ENCODE measurements around the gene HMGN5. TPM values are rescaled to one million over a fixed set of nuclear protein-coding genes. Genes with fewer than 3 reads are reported as not detected.

HMGN5 gene
- total and polyA plus RNA-seq, 7 experiments from 2014 or later: 0.46 to 11.1 (median 2.5) TPM

DNA sequence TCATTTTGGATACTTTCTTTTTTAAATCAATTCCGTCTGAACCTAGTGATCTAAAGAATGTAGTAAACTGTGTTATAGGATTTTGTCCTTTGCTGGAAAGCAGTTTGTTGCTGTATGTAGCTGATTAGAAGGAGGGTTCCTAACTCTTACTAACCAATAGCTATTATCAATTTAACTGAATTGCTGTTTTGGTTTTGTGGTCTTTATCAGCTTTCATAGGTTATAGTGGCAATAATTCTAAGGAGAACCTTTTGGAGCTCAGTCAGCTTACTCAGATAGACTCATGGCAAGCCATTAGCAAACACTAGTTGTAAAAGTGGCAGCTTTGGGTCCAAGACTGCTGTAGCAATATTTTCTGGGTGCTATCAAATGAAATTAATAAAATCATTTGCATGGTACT is 29.8 kb upstream of the HMGN5 start:
- peaks cover 0 to 2% (median 0%) of the 10 kb centered on the region in 11 donors for H3K9me3 Mint-ChIP-seq
- POLR2A ChIA-PET: no interaction called here
- DNase-seq: no peak

GRCh38 chrX:81229901-81230300 is 28.2 kb upstream of the HMGN5 start:
- Mint-ChIP-seq H3K27ac (no peak overlapping the region), H3K4me1 (peaks cover 2 to 49% (median 26%) of the 10 kb centered on the region in 7 donors), H3K36me3 (peaks cover 0 to 18% (median 6%) of the 10 kb centered on the region in 5 donors), H3K9me3 (no peaks in the 10 kb centered on the region), H3K27me3 (no peaks in the 10 kb centered on the region), H3K4me3 (no peak overlapping the region)
- CTCF ChIA-PET: no interaction called here
- ATAC-seq: no peak
- Histone ChIP-seq H3K4me1 (ENCODE audit: control insufficient read depth in 2 of 2, insufficient read depth in 2 of 2, low read length in 2 of 2) (no peaks in the 10 kb centered on the region), H3K27me3 (ENCODE audit: control insufficient read depth in 2 of 2, insufficient read depth in 2 of 2, low read length in 2 of 2) (no peaks in the 10 kb centered on the region), H3K4me3 (ENCODE audit: low read length) (no peak overlapping the region), H3K27ac (ENCODE audit: low read depth, low read length) (no peak overlapping the region), H3K36me3 (ENCODE audit: control insufficient read depth in 2 of 3, insufficient read depth in 3 of 3, low read length in 3 of 3) (no peaks in the 10 kb centered on the region), H3K9me3 (ENCODE audit: control insufficient read depth in 2 of 3, low read length in 3 of 3) (no peaks in the 10 kb centered on the region)
- POLR2A ChIA-PET: no interaction called here
- DNase-seq: no peak
- intact Hi-C loops (cut with micrococcal nuclease): no loop called here

More for the DNA sequence above, 29.8 kb upstream of the HMGN5 start:
- Mint-ChIP-seq H3K4me3 (no peak overlapping the region), H3K36me3 (peaks cover under 1 to 23% (median 7%) of the 10 kb centered on the region in 5 donors), H3K27me3 (no peaks in the 10 kb centered on the region), H3K4me1 (peaks cover 2 to 43% (median 22%) of the 10 kb centered on the region in 7 donors), H3K27ac (no peak overlapping the region)
- Histone ChIP-seq H3K27me3 (ENCODE audit: control insufficient read depth in 2 of 2, insufficient read depth in 2 of 2, low read length in 2 of 2) (no peaks in the 10 kb centered on the region), H3K36me3 (ENCODE audit: control insufficient read depth in 2 of 3, insufficient read depth in 3 of 3, low read length in 3 of 3) (no peaks in the 10 kb centered on the region), H3K4me1 (ENCODE audit: control insufficient read depth in 2 of 2, insufficient read depth in 2 of 2, low read length in 2 of 2) (no peaks in the 10 kb centered on the region), H3K27ac (ENCODE audit: low read depth, low read length) (no peak overlapping the region), H3K4me3 (ENCODE audit: low read length) (no peak overlapping the region), H3K9me3 (ENCODE audit: control insufficient read depth in 2 of 3, low read length in 3 of 3) (no peaks in the 10 kb centered on the region)
- ATAC-seq: no peak
- CTCF ChIA-PET: no interaction called here
- intact Hi-C loops (cut with micrococcal nuclease): no loop called here

DNA sequence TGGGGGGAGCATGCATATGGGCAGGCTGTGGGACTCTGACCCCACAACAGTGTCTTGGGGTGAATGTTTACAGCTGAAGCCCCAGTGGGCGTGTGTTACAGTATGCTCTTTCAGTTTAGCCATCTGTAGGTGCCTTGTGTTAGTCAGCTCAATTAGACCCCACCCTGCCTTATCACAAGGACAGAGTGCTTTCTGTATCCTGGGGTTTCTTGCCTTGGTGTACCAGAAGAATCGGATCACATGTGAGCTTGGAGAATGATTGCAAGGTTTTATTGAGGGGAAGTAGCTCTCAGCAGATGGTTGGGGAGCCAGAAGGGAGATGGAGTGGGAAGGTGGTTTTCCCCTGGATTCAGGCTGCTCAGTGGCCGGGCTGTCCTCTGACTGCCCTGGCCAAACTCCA is 27.5 kb upstream of the HMGN5 start:
- ChIA-PET POLR2A (no interaction called here), CTCF (no interaction called here)
- H3K36me3 ChIP-seq (ENCODE audit: control insufficient read depth in 2 of 3, insufficient read depth in 3 of 3, low read length in 3 of 3): no peaks in the 10 kb centered on the region
- H3K9me3 ChIP-seq (ENCODE audit: control insufficient read depth in 2 of 3, low read length in 3 of 3): no peaks in the 10 kb centered on the region
- no peak overlapping the region for H3K4me3 ChIP-seq (ENCODE audit: low read length)
- H3K9me3 Mint-ChIP-seq: no peaks in the 10 kb centered on the region
- H3K4me1 ChIP-seq (ENCODE audit: control insufficient read depth in 2 of 2, insufficient read depth in 2 of 2, low read length in 2 of 2): no peaks in the 10 kb centered on the region
- no peak overlapping the region for H3K27ac Mint-ChIP-seq
- DNase-seq: no peak
- no peaks in the 10 kb centered on the region for H3K27me3 Mint-ChIP-seq
- no peak overlapping the region for H3K4me3 Mint-ChIP-seq
- no peaks in the 10 kb centered on the region for H3K27me3 ChIP-seq (ENCODE audit: control insufficient read depth in 2 of 2, insufficient read depth in 2 of 2, low read length in 2 of 2)
- peaks cover 0 to 15% (median 6%) of the 10 kb centered on the region in 5 donors for H3K36me3 Mint-ChIP-seq
- no peak for ATAC-seq
- H3K4me1 Mint-ChIP-seq: peaks cover 2 to 45% (median 26%) of the 10 kb centered on the region in 7 donors
- intact Hi-C loops (cut with micrococcal nuclease): no loop called here
- no peak overlapping the region for H3K27ac ChIP-seq (ENCODE audit: low read depth, low read length)

GRCh38 chrX:81215685-81216084 is 14.0 kb upstream of the HMGN5 start:
- no peaks in the 10 kb centered on the region for H3K9me3 Mint-ChIP-seq
- Histone ChIP-seq H3K27ac (ENCODE audit: low read depth, low read length) (no peak overlapping the region), H3K9me3 (ENCODE audit: control insufficient read depth in 2 of 3, low read length in 3 of 3) (no peaks in the 10 kb centered on the region), H3K4me1 (ENCODE audit: control insufficient read depth in 2 of 2, insufficient read depth in 2 of 2, low read length in 2 of 2) (no peaks in the 10 kb centered on the region), H3K36me3 (ENCODE audit: control insufficient read depth in 2 of 3, insufficient read depth in 3 of 3, low read length in 3 of 3) (no peaks in the 10 kb centered on the region), H3K4me3 (ENCODE audit: low read length) (no peak overlapping the region), H3K27me3 (ENCODE audit: control insufficient read depth in 2 of 2, insufficient read depth in 2 of 2, low read length in 2 of 2) (no peaks in the 10 kb centered on the region)
- ChIA-PET CTCF (no interaction called here), POLR2A (no interaction called here)
- ATAC-seq (no peak), DNase-seq (no peak)
- intact Hi-C loops (cut with micrococcal nuclease): no loop called here
- peaks cover 0 to 19% (median 19%) of the 10 kb centered on the region in 5 donors for H3K36me3 Mint-ChIP-seq
- no peak overlapping the region for H3K4me3 Mint-ChIP-seq
- peaks cover 12 to 68% (median 47%) of the 10 kb centered on the region in 7 donors for H3K4me1 Mint-ChIP-seq
- no peaks in the 10 kb centered on the region for H3K27me3 Mint-ChIP-seq
- H3K27ac Mint-ChIP-seq: peak overlapping the region in 1 of 9 donors; percentile 8

DNA sequence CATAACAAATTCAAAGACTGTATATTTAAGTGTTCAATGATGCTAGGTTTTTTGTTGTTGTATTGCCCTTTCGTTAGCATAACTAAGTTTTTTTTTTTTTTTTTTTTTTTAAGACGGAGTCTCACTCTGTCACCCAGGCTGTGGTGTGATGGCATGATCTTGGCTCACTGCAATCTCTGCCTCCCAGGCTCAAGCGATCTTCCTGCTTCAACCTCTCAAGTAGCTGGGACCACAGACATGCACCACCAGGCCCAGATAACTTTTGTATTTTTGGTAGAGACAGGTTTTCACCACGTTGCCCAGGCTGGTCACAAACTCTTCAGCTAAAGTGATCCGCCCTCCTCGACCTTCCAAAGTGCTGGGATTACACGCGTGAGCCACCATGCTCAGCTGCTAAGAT is 7.2 kb upstream of the HMGN5 start:
- no peak overlapping the region for H3K27ac ChIP-seq (ENCODE audit: low read depth, low read length)
- ChIA-PET POLR2A (no interaction called here), CTCF (interaction anchor here (0.7 kb wide), 1 partner anchor 14 kb away, joined by 3 read pairs; no protein-coding TSS in a partner anchor)
- peaks cover 0 to 23% (median 21%) of the 10 kb centered on the region in 5 donors for H3K36me3 Mint-ChIP-seq
- intact Hi-C loops (cut with micrococcal nuclease): no loop called here
- no peaks in the 10 kb centered on the region for H3K9me3 ChIP-seq (ENCODE audit: control insufficient read depth in 2 of 3, low read length in 3 of 3)
- H3K4me3 Mint-ChIP-seq: no peak overlapping the region
- no peak overlapping the region for H3K27ac Mint-ChIP-seq
- DNase-seq (no peak), ATAC-seq (no peak)
- no peaks in the 10 kb centered on the region for H3K36me3 ChIP-seq (ENCODE audit: control insufficient read depth in 2 of 3, insufficient read depth in 3 of 3, low read length in 3 of 3)
- no peak overlapping the region for H3K4me3 ChIP-seq (ENCODE audit: low read length)
- peaks cover 17 to 59% (median 53%) of the 10 kb centered on the region in 7 donors for H3K4me1 Mint-ChIP-seq
- H3K27me3 Mint-ChIP-seq: no peaks in the 10 kb centered on the region
- no peaks in the 10 kb centered on the region for H3K9me3 Mint-ChIP-seq
- no peaks in the 10 kb centered on the region for H3K27me3 ChIP-seq (ENCODE audit: control insufficient read depth in 2 of 2, insufficient read depth in 2 of 2, low read length in 2 of 2)
- H3K4me1 ChIP-seq (ENCODE audit: control insufficient read depth in 2 of 2, insufficient read depth in 2 of 2, low read length in 2 of 2): peaks cover 0 to 8% of the 10 kb centered on the region in 2 donors

GRCh38 chrX:81206476-81206875 is 4.8 kb upstream of the HMGN5 start:
- peaks cover 0 to 3% (median 0%) of the 10 kb centered on the region in 11 donors for H3K9me3 Mint-ChIP-seq
- peaks cover 0 to 21% (median 11%) of the 10 kb centered on the region in 5 donors for H3K36me3 Mint-ChIP-seq
- DNase-seq (no peak), ATAC-seq (no peak)
- no peak overlapping the region for H3K27ac ChIP-seq (ENCODE audit: low read depth, low read length)
- intact Hi-C loops (cut with micrococcal nuclease): no loop called here
- no peaks in the 10 kb centered on the region for H3K36me3 ChIP-seq (ENCODE audit: control insufficient read depth in 2 of 3, insufficient read depth in 3 of 3, low read length in 3 of 3)
- no peaks in the 10 kb centered on the region for H3K9me3 ChIP-seq (ENCODE audit: control insufficient read depth in 2 of 3, low read length in 3 of 3)
- no peak overlapping the region for H3K4me3 ChIP-seq (ENCODE audit: low read length)
- peak overlapping the region in 2 of 10 donors; percentile 28 to 44 for H3K4me3 Mint-ChIP-seq
- POLR2A ChIA-PET: no interaction called here
- H3K27me3 ChIP-seq (ENCODE audit: control insufficient read depth in 2 of 2, insufficient read depth in 2 of 2, low read length in 2 of 2): no peaks in the 10 kb centered on the region
- CTCF ChIA-PET: no interaction called here
- H3K27me3 Mint-ChIP-seq: no peaks in the 10 kb centered on the region
- peaks cover 13 to 64% (median 59%) of the 10 kb centered on the region in 7 donors for H3K4me1 Mint-ChIP-seq
- H3K4me1 ChIP-seq (ENCODE audit: control insufficient read depth in 2 of 2, insufficient read depth in 2 of 2, low read length in 2 of 2): peaks cover 0 to 13% of the 10 kb centered on the region in 2 donors
- H3K27ac Mint-ChIP-seq: peak overlapping the region in 3 of 9 donors; percentile 1 to 37 (median 9)

DNA sequence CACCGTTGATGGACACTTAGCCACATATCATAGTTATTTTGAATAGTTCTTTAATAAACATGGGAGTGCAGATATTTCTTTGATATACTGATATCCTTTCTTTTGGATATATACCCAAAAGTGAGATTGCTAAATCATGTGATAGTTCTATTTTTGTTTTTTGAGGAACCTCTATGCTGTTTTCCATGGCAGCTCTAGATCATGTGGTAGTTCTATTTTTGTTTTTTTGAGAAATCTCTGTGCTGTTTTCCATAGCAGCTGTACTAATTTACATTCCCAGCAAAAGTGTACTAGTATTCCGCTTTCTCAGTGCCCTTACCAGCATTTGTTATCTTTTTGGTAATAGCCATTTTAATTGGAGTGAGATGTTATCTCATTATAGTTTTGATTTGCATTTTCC is 3.8 kb upstream of the HMGN5 start:
- H3K4me3 ChIP-seq (ENCODE audit: low read length): no peak overlapping the region
- H3K27ac ChIP-seq (ENCODE audit: low read depth, low read length): no peak overlapping the region
- H3K9me3 ChIP-seq (ENCODE audit: control insufficient read depth in 2 of 3, low read length in 3 of 3): no peaks in the 10 kb centered on the region
- Mint-ChIP-seq H3K27me3 (no peaks in the 10 kb centered on the region), H3K27ac (no peak overlapping the region), H3K4me1 (peaks cover 18 to 67% (median 60%) of the 10 kb centered on the region in 7 donors), H3K4me3 (peak overlapping the region in 7 of 10 donors; percentile 1 to 44 (median 28)), H3K36me3 (peaks cover 0 to 21% (median 7%) of the 10 kb centered on the region in 5 donors), H3K9me3 (peaks cover 0 to 3% (median 0%) of the 10 kb centered on the region in 11 donors)
- peaks cover 0 to 13% of the 10 kb centered on the region in 2 donors for H3K4me1 ChIP-seq (ENCODE audit: control insufficient read depth in 2 of 2, insufficient read depth in 2 of 2, low read length in 2 of 2)
- intact Hi-C loops (cut with micrococcal nuclease): no loop called here
- ChIA-PET CTCF (interaction anchor here (0.5 kb wide), 1 partner anchor 1689 kb away, joined by 3 read pairs; no protein-coding TSS in a partner anchor), POLR2A (no interaction called here)
- H3K27me3 ChIP-seq (ENCODE audit: control insufficient read depth in 2 of 2, insufficient read depth in 2 of 2, low read length in 2 of 2): no peaks in the 10 kb centered on the region
- ATAC-seq (no peak), DNase-seq (no peak)
- H3K36me3 ChIP-seq (ENCODE audit: control insufficient read depth in 2 of 3, insufficient read depth in 3 of 3, low read length in 3 of 3): no peaks in the 10 kb centered on the region

Measured in naive thymus-derived CD4-positive, alpha-beta T cell (primary cell).